H9 (cell line): ENCODE measurements around the gene LMTK3. TPM values are rescaled to one million over a fixed set of nuclear protein-coding genes. Genes with fewer than 3 reads are reported as not detected.

ENCODE experiments used
- DNase-seq: peaks from one replicate; pipeline ENCODE4 v3.0.0-alpha.2; 2017
- H2AFZ ChIP-seq: one replicate; pipeline ENCODE4 v1.6.1; 2013; ENCODE audit warnings: mild to moderate bottlenecking, low read length, control low read depth, moderate library complexity
- H2AK5ac ChIP-seq: 2 replicates; pipeline ENCODE4 v1.6.1; 2013; ENCODE audit warnings: low read length, control low read depth, mixed read lengths; ENCODE audit not compliant: insufficient read length
- H2BK120ac ChIP-seq: one replicate; pipeline ENCODE4 v1.6.1; 2013; ENCODE audit warnings: low read depth, mild to moderate bottlenecking, low read length, control low read depth, inconsistent platforms; ENCODE audit not compliant: poor library complexity, severe bottlenecking
- H2BK12ac ChIP-seq: 2 replicates; pipeline ENCODE4 v1.6.1; 2013; ENCODE audit warnings: low read length, control low read depth, mixed read lengths, low read depth; ENCODE audit not compliant: insufficient read length
- H2BK15ac ChIP-seq: 2 replicates; pipeline ENCODE4 v1.6.1; 2013; ENCODE audit warnings: low read depth, low read length, control low read depth
- H2BK20ac ChIP-seq: one replicate; pipeline ENCODE4 v1.6.1; 2013; ENCODE audit warnings: low read depth, mild to moderate bottlenecking, low read length, control low read depth, inconsistent platforms; ENCODE audit not compliant: poor library complexity, severe bottlenecking
- H2BK5ac ChIP-seq: 2 replicates; pipeline ENCODE4 v1.6.1; 2013; ENCODE audit warnings: low read length, control low read depth, mixed read lengths; ENCODE audit not compliant: insufficient read length
- H3K14ac ChIP-seq: 2 replicates; pipeline ENCODE4 v1.6.1; 2013; ENCODE audit warnings: low read length, control low read depth; ENCODE audit not compliant: insufficient read depth
- H3K18ac ChIP-seq: 2 replicates; pipeline ENCODE4 v1.6.1; 2013; ENCODE audit warnings: low read depth, mild to moderate bottlenecking, mixed read lengths, low read length, control low read depth; ENCODE audit not compliant: insufficient read length
- H3K23ac ChIP-seq: 2 replicates; pipeline ENCODE4 v1.6.1; 2013; ENCODE audit warnings: low read length, control low read depth, mixed read lengths, low read depth; ENCODE audit not compliant: insufficient read length
- H3K23me2 ChIP-seq: 2 replicates; pipeline ENCODE4 v1.6.1; 2013; ENCODE audit warnings: low read depth, mild to moderate bottlenecking, mixed read lengths, low read length, control low read depth; ENCODE audit not compliant: insufficient read length, poor library complexity, severe bottlenecking
- H3K27ac ChIP-seq: 2 replicates; pipeline ENCODE4 v1.5.1; 2013; ENCODE audit warnings: low read length, control low read depth, mixed read lengths, low read depth; ENCODE audit not compliant: insufficient read length
- H3K27me3 ChIP-seq: 2 replicates; pipeline ENCODE4 v1.6.1; 2013; ENCODE audit warnings: low read length, control low read depth, inconsistent platforms; ENCODE audit not compliant: insufficient read depth
- H3K4ac ChIP-seq: 2 replicates; pipeline ENCODE4 v1.6.1; 2013; ENCODE audit warnings: low read depth, mild to moderate bottlenecking, control low read depth, inconsistent platforms, low read length, moderate library complexity
- H3K4me1 ChIP-seq: 2 replicates; pipeline ENCODE4 v1.6.1; 2013; ENCODE audit warnings: low read length, control low read depth, inconsistent platforms; ENCODE audit not compliant: insufficient read depth
- H3K4me2 ChIP-seq: 2 replicates; pipeline ENCODE4 v1.6.1; 2013; ENCODE audit warnings: low read length, control low read depth, mixed read lengths; ENCODE audit not compliant: insufficient read length, insufficient read depth
- H3K56ac ChIP-seq: 2 replicates; pipeline ENCODE4 v1.6.1; 2013; ENCODE audit warnings: low read depth, mild to moderate bottlenecking, mixed read lengths, low read length, control low read depth; ENCODE audit not compliant: insufficient read length
- H3K79me1 ChIP-seq: 2 replicates; pipeline ENCODE4 v1.6.1; 2013; ENCODE audit warnings: low read depth, mild to moderate bottlenecking, moderate library complexity, low read length, control low read depth, inconsistent platforms; ENCODE audit not compliant: insufficient read depth, poor library complexity, severe bottlenecking
- H3K79me2 ChIP-seq: 2 replicates; pipeline ENCODE4 v1.6.1; 2013; ENCODE audit warnings: low read length, control low read depth, inconsistent platforms; ENCODE audit not compliant: insufficient read depth
- H3K9ac ChIP-seq: 2 replicates; pipeline ENCODE4 v1.6.1; 2013; ENCODE audit warnings: low read length, control low read depth, mixed read lengths; ENCODE audit not compliant: insufficient read length; ENCODE audit errors: extremely low read depth
- H3K9me3 ChIP-seq: one replicate; pipeline ENCODE4 v1.6.1; 2013; ENCODE audit warnings: low read depth, low read length, inconsistent platforms; ENCODE audit not compliant: control insufficient read depth
- H3T11ph ChIP-seq: one replicate; pipeline ENCODE4 v1.6.1; 2013; ENCODE audit warnings: mild to moderate bottlenecking, low read length, control low read depth, inconsistent platforms
- H4K20me1 ChIP-seq: one replicate; pipeline ENCODE4 v1.6.1; 2013; ENCODE audit not compliant: control insufficient read depth, insufficient read length, insufficient read depth
- H4K5ac ChIP-seq: 2 replicates; pipeline ENCODE4 v1.6.1; 2013; ENCODE audit warnings: low read depth, mild to moderate bottlenecking, mixed read lengths, low read length, control low read depth; ENCODE audit not compliant: insufficient read length
- H4K8ac ChIP-seq: replicated peaks from 2 replicates; pipeline ENCODE4 v1.6.1; 2013; ENCODE audit warnings: low read length, control low read depth, mixed read lengths, low read depth; ENCODE audit not compliant: insufficient read length
- H4K91ac ChIP-seq: 2 replicates; pipeline ENCODE4 v1.6.1; 2013; ENCODE audit warnings: low read depth, mild to moderate bottlenecking, moderate library complexity, mixed read lengths, low read length, control low read depth; ENCODE audit not compliant: insufficient read length
- H3K27ac Mint-ChIP-seq, 3 experiments: 2 replicates in 2 of 3; 3 replicates in 1 of 3; pipeline ENCODE4 v1.8.0; 2020 to 2021; ENCODE audit warnings: mixed read lengths in 3 of 3, mild to moderate bottlenecking in 1 of 3, moderate library complexity in 1 of 3
- H3K27me3 Mint-ChIP-seq: 2 replicates; pipeline ENCODE4 v1.8.0; 2021; ENCODE audit warnings: low read depth, mild to moderate bottlenecking, moderate library complexity, mixed read lengths
- H3K36me3 Mint-ChIP-seq, 3 experiments: 2 replicates in 2 of 3; 3 replicates in 1 of 3; pipeline ENCODE4 v1.8.0; 2020 to 2021; ENCODE audit warnings: low read depth in 3 of 3, mixed read lengths in 3 of 3; ENCODE audit not compliant: insufficient read depth in 1 of 3
- H3K4me1 Mint-ChIP-seq, 2 experiments: 2 replicates each; pipeline ENCODE4 v1.8.0; 2020; ENCODE audit warnings: mixed read lengths in 2 of 2
- H3K4me3 Mint-ChIP-seq, 2 experiments: 2 replicates in 1 of 2; 3 replicates in 1 of 2; pipeline ENCODE4 v1.8.0; 2020 to 2021; ENCODE audit warnings: mild to moderate bottlenecking in 2 of 2, mixed read lengths in 2 of 2, moderate library complexity in 1 of 2
- H3K9me3 Mint-ChIP-seq, 2 experiments: 2 replicates in 1 of 2; 3 replicates in 1 of 2; pipeline ENCODE4 v1.8.0; 2020; ENCODE audit warnings: mild to moderate bottlenecking in 2 of 2, mixed read lengths in 2 of 2, moderate library complexity in 1 of 2
- CTCF ChIP-seq: fragments of 200-600 bp; sonication (generic); conservative IDR thresholded peaks from 3 replicates; pipeline ENCODE4 v1.8.0; 2021; ENCODE audit warnings: antibody characterized with exemption, mild to moderate bottlenecking
- WGBS: extraction: QIAGEN DNeasy Blood & Tissue Kit; methylation state at CpG from one replicate; pipeline ENCODE4 v1.1.7; 2013; ENCODE audit warnings: missing lambda C conversion rate, low lambda C conversion rate, mixed read lengths; ENCODE audit not compliant: insufficient read length; ENCODE audit errors: extremely low coverage; 5-methylcytosine and 5-hydroxymethylcytosine counted together
- total RNA-seq: library from RNA; stranded (reverse); gene quantifications from 2 replicates; pipeline ENCODE4 v1.2.1, GENCODE V29; 2021

Gene LMTK3
- total RNA-seq, 1 experiment from 2014 or later = 14.4 TPM

DNA sequence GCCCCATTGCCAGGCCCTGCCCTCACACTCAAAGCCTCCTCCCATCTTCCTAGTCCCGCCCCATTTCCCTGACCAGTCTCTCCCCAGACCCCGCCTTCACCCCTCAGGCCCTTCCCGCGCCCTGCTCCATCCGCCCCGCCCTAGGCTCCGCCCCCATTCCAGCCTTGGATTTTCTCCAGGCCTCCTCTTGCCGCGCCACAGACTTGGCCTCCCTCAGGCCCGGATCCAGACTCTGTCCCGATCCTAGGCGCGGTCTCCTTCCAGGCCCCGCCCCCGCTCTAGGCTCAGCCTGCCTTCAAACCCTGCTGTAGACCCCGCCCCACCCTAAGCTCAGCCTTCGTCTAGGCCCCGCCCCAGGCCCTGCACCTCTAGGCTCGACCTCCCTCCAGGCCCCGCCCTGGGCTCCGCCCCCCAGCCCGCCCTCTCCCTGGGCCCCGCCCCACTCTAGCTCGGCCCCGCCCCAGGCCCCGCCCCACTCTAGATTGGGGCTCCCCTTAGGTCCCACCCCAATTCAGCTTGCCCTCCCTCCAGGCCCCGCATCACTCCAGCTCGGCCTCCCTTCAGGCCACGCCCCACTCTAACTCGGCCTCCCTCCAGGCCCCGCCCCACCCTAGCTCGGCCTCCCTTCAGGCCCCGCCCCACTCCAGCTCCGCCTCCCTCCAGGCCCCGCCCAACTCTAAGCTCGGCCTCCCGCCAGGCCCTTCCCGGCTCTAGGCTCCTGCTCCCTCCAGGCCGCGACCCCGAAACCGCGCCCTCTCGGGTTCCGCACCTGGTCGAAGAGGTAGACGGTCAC, 18.5 kb downstream of the LMTK3 start:
- Histone ChIP-seq H2BK12ac (no peak overlapping the region), H3K4me1 (no peaks in the 10 kb centered on the region), H3K27me3 (no peaks in the 10 kb centered on the region; the same call in 1 of the 2 replicates), H2AFZ (no peak overlapping the region), H3K9ac (peak overlapping the region; percentile 57), H2BK20ac (no peak overlapping the region), H2BK120ac (no peak overlapping the region), H3K18ac (peak overlapping the region; percentile 72), H3K4ac (no peak overlapping the region), H3K27ac (no peak overlapping the region), H2AK5ac (no peak overlapping the region), H3K9me3 (no peaks in the 10 kb centered on the region), H2BK5ac (no peak overlapping the region), H3K56ac (no peak overlapping the region), H3K14ac (peak overlapping the region; percentile 94), H3K4me2 (peak overlapping the region; percentile 49), H4K91ac (no peak overlapping the region), H3K79me2 (no peaks in the 10 kb centered on the region), H4K20me1 (no peaks in the 10 kb centered on the region), H3T11ph (no peak overlapping the region), H3K79me1 (no peaks in the 10 kb centered on the region), H3K23ac (no peak overlapping the region), H2BK15ac (no peak overlapping the region; the same call in 1 of the 2 replicates), H4K5ac (no peak overlapping the region), H4K8ac (no peak overlapping the region), H3K23me2 (peaks cover 8% of the 10 kb centered on the region)
- Mint-ChIP-seq H3K27me3 (peaks cover 25% of the 10 kb centered on the region), H3K4me1 (peaks cover 24 to 36% of the 10 kb centered on the region in 2 experiments), H3K27ac (peak overlapping the region; percentile 94 to 99 (median 98); a peak in 6 of 7 replicates), H3K9me3 (no peaks in the 10 kb centered on the region; a peak in 2 of 5 replicates), H3K36me3 (peaks cover 0 to 12% (median 0%) of the 10 kb centered on the region in 3 experiments; a peak in 4 of 7 replicates), H3K4me3 (peak overlapping the region; percentile 67 to 85)
- TF ChIP-seq CTCF = no peak
- DNase-seq = peak; percentile 99
- WGBS = no CpG with 5 or more reads among the region's 47 CpGs
